Nephron (organoid): Measurements from ENCODE around the gene MS4A10.

Experiments used
- H3K27ac Mint-ChIP-seq, 3 experiments: 2 replicates each; pipeline ENCODE4 v1.8.0; 2020; ENCODE audit warnings: mixed read lengths in 3 of 3, mild to moderate bottlenecking in 2 of 3, moderate library complexity in 1 of 3
- H3K27me3 Mint-ChIP-seq: 2 replicates; pipeline ENCODE4 v1.8.0; 2021; ENCODE audit warnings: low read depth, mild to moderate bottlenecking, moderate library complexity, mixed read lengths
- H3K36me3 Mint-ChIP-seq: 2 replicates; pipeline ENCODE4 v1.8.0; 2020; ENCODE audit warnings: low read depth, mixed read lengths
- H3K4me1 Mint-ChIP-seq: 2 replicates; pipeline ENCODE4 v1.8.0; 2020; ENCODE audit warnings: mixed read lengths
- H3K4me3 Mint-ChIP-seq, 3 experiments: 2 replicates each; pipeline ENCODE4 v1.8.0; 2020; ENCODE audit warnings: mild to moderate bottlenecking in 3 of 3, mixed read lengths in 3 of 3, moderate library complexity in 2 of 3
- H3K9me3 Mint-ChIP-seq: 2 replicates; pipeline ENCODE4 v1.8.0; 2020; ENCODE audit warnings: mixed read lengths
- TF ChIP-seq, protein P1 (sequence below), 3 experiments: fragments of 200-600 bp; sonication (generic); IDR thresholded peaks; one replicate each; pipeline ENCODE4 v1.5.0; 2021; ENCODE audit warnings: antibody characterized with exemption in 3 of 3; ENCODE audit not compliant: unreplicated experiment in 3 of 3

Gene MS4A10

DNA sequence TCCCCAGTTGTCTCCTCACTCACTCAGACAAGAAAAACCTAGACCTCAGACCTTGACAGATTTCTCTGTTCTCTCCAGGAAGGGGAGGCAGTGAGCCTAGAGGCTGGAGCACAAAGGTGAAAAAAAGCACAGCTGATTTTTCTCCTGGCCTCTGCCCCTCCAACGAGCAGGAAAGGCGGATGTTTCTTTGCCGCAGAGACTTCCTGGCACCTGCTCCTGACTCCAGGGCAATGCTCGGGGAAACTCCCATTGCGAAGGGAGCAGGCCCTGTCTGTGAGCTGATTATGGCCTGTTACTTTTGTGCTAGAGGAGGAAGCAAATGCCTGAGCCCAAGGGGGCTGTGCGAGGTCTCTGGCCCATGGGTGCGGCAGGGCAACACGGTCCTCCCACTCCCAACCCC lies 25.4 kb downstream of the MS4A10 start:
- Mint-ChIP-seq H3K4me1 (no peaks in the 10 kb centered on the region), H3K4me3 (no peak overlapping the region), H3K9me3 (peaks cover 5% of the 10 kb centered on the region), H3K27me3 (peaks cover 13% of the 10 kb centered on the region), H3K27ac (no peak overlapping the region), H3K36me3 (no peaks in the 10 kb centered on the region)
- TF ChIP-seq, protein P1, sequence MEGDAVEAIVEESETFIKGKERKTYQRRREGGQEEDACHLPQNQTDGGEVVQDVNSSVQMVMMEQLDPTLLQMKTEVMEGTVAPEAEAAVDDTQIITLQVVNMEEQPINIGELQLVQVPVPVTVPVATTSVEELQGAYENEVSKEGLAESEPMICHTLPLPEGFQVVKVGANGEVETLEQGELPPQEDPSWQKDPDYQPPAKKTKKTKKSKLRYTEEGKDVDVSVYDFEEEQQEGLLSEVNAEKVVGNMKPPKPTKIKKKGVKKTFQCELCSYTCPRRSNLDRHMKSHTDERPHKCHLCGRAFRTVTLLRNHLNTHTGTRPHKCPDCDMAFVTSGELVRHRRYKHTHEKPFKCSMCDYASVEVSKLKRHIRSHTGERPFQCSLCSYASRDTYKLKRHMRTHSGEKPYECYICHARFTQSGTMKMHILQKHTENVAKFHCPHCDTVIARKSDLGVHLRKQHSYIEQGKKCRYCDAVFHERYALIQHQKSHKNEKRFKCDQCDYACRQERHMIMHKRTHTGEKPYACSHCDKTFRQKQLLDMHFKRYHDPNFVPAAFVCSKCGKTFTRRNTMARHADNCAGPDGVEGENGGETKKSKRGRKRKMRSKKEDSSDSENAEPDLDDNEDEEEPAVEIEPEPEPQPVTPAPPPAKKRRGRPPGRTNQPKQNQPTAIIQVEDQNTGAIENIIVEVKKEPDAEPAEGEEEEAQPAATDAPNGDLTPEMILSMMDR (IDR thresholded peaks at IDR 0.05; ENCODE audit: unreplicated experiment in 3 of 3) = no peak

GRCh38 chr11:60813324-60813723 lies 28.2 kb downstream of the MS4A10 start:
- no peaks in the 10 kb centered on the region for H3K4me1 Mint-ChIP-seq
- H3K36me3 Mint-ChIP-seq = no peaks in the 10 kb centered on the region
- H3K27ac Mint-ChIP-seq = no peak overlapping the region

DNA sequence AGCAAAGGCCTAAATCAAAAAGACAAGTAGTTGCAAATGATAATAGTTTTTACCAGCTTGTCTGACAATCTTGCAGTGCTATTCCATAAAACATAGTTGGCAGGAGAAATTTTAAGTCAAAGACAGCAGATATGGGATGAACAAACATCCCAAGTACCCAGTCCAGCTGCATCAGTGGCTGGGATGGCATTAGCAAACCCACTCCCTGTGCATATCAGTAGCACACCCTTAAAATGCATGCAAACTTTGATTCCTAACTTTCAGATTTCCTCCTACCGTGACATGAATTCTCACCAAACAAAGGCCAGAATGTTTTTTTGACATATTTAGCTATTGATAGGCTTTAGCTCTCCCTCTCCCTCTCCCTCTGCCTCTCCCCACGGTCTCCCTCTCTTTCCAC lies 29.0 kb downstream of the MS4A10 start:
- H3K27ac Mint-ChIP-seq = no peak overlapping the region
- H3K4me3 Mint-ChIP-seq = no peak overlapping the region
- TF ChIP-seq, protein P1 (IDR thresholded peaks at IDR 0.05; ENCODE audit: unreplicated experiment in 3 of 3) = no peak
- peaks cover 14% of the 10 kb centered on the region for H3K27me3 Mint-ChIP-seq
- no peaks in the 10 kb centered on the region for H3K36me3 Mint-ChIP-seq
- peaks cover 13% of the 10 kb centered on the region for H3K9me3 Mint-ChIP-seq
- no peaks in the 10 kb centered on the region for H3K4me1 Mint-ChIP-seq

More at GRCh38 chr11:60813324-60813723, 28.2 kb downstream of the MS4A10 start:
- no peak overlapping the region for H3K4me3 Mint-ChIP-seq
- peaks cover 13% of the 10 kb centered on the region for H3K27me3 Mint-ChIP-seq
- TF ChIP-seq, protein P1 (IDR thresholded peaks at IDR 0.05; ENCODE audit: unreplicated experiment in 3 of 3) = no peak
- H3K9me3 Mint-ChIP-seq = peaks cover 13% of the 10 kb centered on the region

- H3K4me1 Mint-ChIP-seq = no peaks in the 10 kb centered on the region
- peaks cover 14% of the 10 kb centered on the region for H3K27me3 Mint-ChIP-seq
- peaks cover 13% of the 10 kb centered on the region for H3K9me3 Mint-ChIP-seq
- no peak overlapping the region for H3K4me3 Mint-ChIP-seq
- no peaks in the 10 kb centered on the region for H3K36me3 Mint-ChIP-seq
- TF ChIP-seq, protein P1 (IDR thresholded peaks at IDR 0.05; ENCODE audit: unreplicated experiment in 3 of 3) = no peak
- no peak overlapping the region for H3K27ac Mint-ChIP-seq
These were observed 31.5 kb downstream of the MS4A10 start for GRCh38 chr11:60816590-60817157.

DNA sequence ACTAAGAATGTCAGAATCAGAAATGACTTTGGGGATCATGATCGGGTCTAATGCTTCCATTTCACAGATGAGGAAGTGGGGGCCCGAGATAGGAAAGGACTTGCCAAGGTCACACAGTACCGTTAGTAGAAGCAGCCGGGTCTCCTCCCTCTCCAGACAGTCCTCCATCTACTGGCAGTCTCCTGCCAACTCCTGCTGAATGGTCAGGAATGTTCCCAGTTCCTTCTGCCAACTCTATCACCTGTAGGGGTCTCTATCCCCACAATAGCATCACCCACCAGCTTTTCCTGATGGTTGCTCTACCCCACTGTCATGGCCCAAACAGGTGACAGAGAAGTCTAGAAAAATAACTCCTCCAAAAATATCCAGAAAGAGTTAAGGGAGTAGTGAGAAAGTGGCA lies 32.9 kb downstream of the MS4A10 start:
- TF ChIP-seq, protein P1 (IDR thresholded peaks at IDR 0.05; ENCODE audit: unreplicated experiment in 3 of 3) = no peak
- H3K4me1 Mint-ChIP-seq = no peaks in the 10 kb centered on the region
- no peak overlapping the region for H3K4me3 Mint-ChIP-seq
- H3K36me3 Mint-ChIP-seq = no peaks in the 10 kb centered on the region
- peaks cover 14% of the 10 kb centered on the region for H3K27me3 Mint-ChIP-seq
- H3K9me3 Mint-ChIP-seq = peaks cover 13% of the 10 kb centered on the region
- no peak overlapping the region for H3K27ac Mint-ChIP-seq
